Cardiac fibroblast (primary cell): ENCODE measurements around the gene PLXDC1.

Source experiments
- DNase-seq, 2 donors: peaks; one replicate each; pipeline versions ENCODE4 v3.0.0 to v3.0.0-alpha.2; 2010; ENCODE audit warnings: low read depth in 2 of 2
- H3K4me3 ChIP-seq, 2 donors: replicated peaks in 1 of 2; 1 replicate in 1 of 2; 2 replicates in 1 of 2; pipeline ENCODE4 v1.5.1; 2011; ENCODE audit warnings: low read depth in 2 of 2, low read length in 2 of 2, mild to moderate bottlenecking in 2 of 2, moderate library complexity in 1 of 2
- CTCF ChIP-seq: IDR thresholded peaks from one replicate; pipeline ENCODE4 v1.5.1; 2011; ENCODE audit warnings: low read depth, mild to moderate bottlenecking, low read length, inconsistent platforms

The PLXDC1 gene

GRCh38 chr17:39181303-39181702, 29.9 kb upstream of the PLXDC1 start:
- DNase-seq, result no peak
- H3K4me3 ChIP-seq, result no peak overlapping the region
- TF ChIP-seq CTCF, result no peak

GRCh38 chr17:39178536-39178935, 27.1 kb upstream of the PLXDC1 start:
- no peak for TF ChIP-seq CTCF
- DNase-seq, result peak in 1 of 2 donors; percentile 58
- no peak overlapping the region for H3K4me3 ChIP-seq

GRCh38 chr17:39177256-39177655, 25.8 kb upstream of the PLXDC1 start:
- peak in 1 of 2 donors; percentile 41 for DNase-seq
- no peak for TF ChIP-seq CTCF
- no peak overlapping the region for H3K4me3 ChIP-seq

- no peak for TF ChIP-seq CTCF
- no peak for DNase-seq
- no peak overlapping the region for H3K4me3 ChIP-seq
These were observed 24.3 kb upstream of the PLXDC1 start for GRCh38 chr17:39175695-39176093.

GRCh38 chr17:39174920-39175694, 23.7 kb upstream of the PLXDC1 start:
- DNase-seq, result peak; percentile 71 to 72
- no peak overlapping the region for H3K4me3 ChIP-seq
- peak; percentile 76 for TF ChIP-seq CTCF

- TF ChIP-seq CTCF, result no peak
- H3K4me3 ChIP-seq, result no peak overlapping the region
- no peak for DNase-seq
These were observed 22.3 kb upstream of the PLXDC1 start for GRCh38 chr17:39173526-39174274.
